H9 (cell line): ENCODE results near the gene CDCP1. TPM values are rescaled to one million over a fixed set of nuclear protein-coding genes. Genes with fewer than 3 reads are reported as not detected.

Experiments used
- DNase-seq: peaks from one replicate; pipeline ENCODE4 v3.0.0-alpha.2; 2017
- H2AFZ ChIP-seq: one replicate; pipeline ENCODE4 v1.6.1; 2013; ENCODE audit warnings: mild to moderate bottlenecking, low read length, control low read depth, moderate library complexity
- H2AK5ac ChIP-seq: 2 replicates; pipeline ENCODE4 v1.6.1; 2013; ENCODE audit warnings: low read length, control low read depth, mixed read lengths; ENCODE audit not compliant: insufficient read length
- H2BK120ac ChIP-seq: one replicate; pipeline ENCODE4 v1.6.1; 2013; ENCODE audit warnings: low read depth, mild to moderate bottlenecking, low read length, control low read depth, inconsistent platforms; ENCODE audit not compliant: poor library complexity, severe bottlenecking
- H2BK12ac ChIP-seq: 2 replicates; pipeline ENCODE4 v1.6.1; 2013; ENCODE audit warnings: low read length, control low read depth, mixed read lengths, low read depth; ENCODE audit not compliant: insufficient read length
- H2BK15ac ChIP-seq: 2 replicates; pipeline ENCODE4 v1.6.1; 2013; ENCODE audit warnings: low read depth, low read length, control low read depth
- H2BK20ac ChIP-seq: one replicate; pipeline ENCODE4 v1.6.1; 2013; ENCODE audit warnings: low read depth, mild to moderate bottlenecking, low read length, control low read depth, inconsistent platforms; ENCODE audit not compliant: poor library complexity, severe bottlenecking
- H2BK5ac ChIP-seq: 2 replicates; pipeline ENCODE4 v1.6.1; 2013; ENCODE audit warnings: low read length, control low read depth, mixed read lengths; ENCODE audit not compliant: insufficient read length
- H3K14ac ChIP-seq: 2 replicates; pipeline ENCODE4 v1.6.1; 2013; ENCODE audit warnings: low read length, control low read depth; ENCODE audit not compliant: insufficient read depth
- H3K18ac ChIP-seq: 2 replicates; pipeline ENCODE4 v1.6.1; 2013; ENCODE audit warnings: low read depth, mild to moderate bottlenecking, mixed read lengths, low read length, control low read depth; ENCODE audit not compliant: insufficient read length
- H3K23ac ChIP-seq: 2 replicates; pipeline ENCODE4 v1.6.1; 2013; ENCODE audit warnings: low read length, control low read depth, mixed read lengths, low read depth; ENCODE audit not compliant: insufficient read length
- H3K23me2 ChIP-seq: 2 replicates; pipeline ENCODE4 v1.6.1; 2013; ENCODE audit warnings: low read depth, mild to moderate bottlenecking, mixed read lengths, low read length, control low read depth; ENCODE audit not compliant: insufficient read length, poor library complexity, severe bottlenecking
- H3K27ac ChIP-seq: 2 replicates; pipeline ENCODE4 v1.5.1; 2013; ENCODE audit warnings: low read length, control low read depth, mixed read lengths, low read depth; ENCODE audit not compliant: insufficient read length
- H3K27me3 ChIP-seq: 2 replicates; pipeline ENCODE4 v1.6.1; 2013; ENCODE audit warnings: low read length, control low read depth, inconsistent platforms; ENCODE audit not compliant: insufficient read depth
- H3K4ac ChIP-seq: 2 replicates; pipeline ENCODE4 v1.6.1; 2013; ENCODE audit warnings: low read depth, mild to moderate bottlenecking, control low read depth, inconsistent platforms, low read length, moderate library complexity
- H3K4me1 ChIP-seq: 2 replicates; pipeline ENCODE4 v1.6.1; 2013; ENCODE audit warnings: low read length, control low read depth, inconsistent platforms; ENCODE audit not compliant: insufficient read depth
- H3K4me2 ChIP-seq: 2 replicates; pipeline ENCODE4 v1.6.1; 2013; ENCODE audit warnings: low read length, control low read depth, mixed read lengths; ENCODE audit not compliant: insufficient read length, insufficient read depth
- H3K56ac ChIP-seq: 2 replicates; pipeline ENCODE4 v1.6.1; 2013; ENCODE audit warnings: low read depth, mild to moderate bottlenecking, mixed read lengths, low read length, control low read depth; ENCODE audit not compliant: insufficient read length
- H3K79me1 ChIP-seq: 2 replicates; pipeline ENCODE4 v1.6.1; 2013; ENCODE audit warnings: low read depth, mild to moderate bottlenecking, moderate library complexity, low read length, control low read depth, inconsistent platforms; ENCODE audit not compliant: insufficient read depth, poor library complexity, severe bottlenecking
- H3K79me2 ChIP-seq: 2 replicates; pipeline ENCODE4 v1.6.1; 2013; ENCODE audit warnings: low read length, control low read depth, inconsistent platforms; ENCODE audit not compliant: insufficient read depth
- H3K9ac ChIP-seq: 2 replicates; pipeline ENCODE4 v1.6.1; 2013; ENCODE audit warnings: low read length, control low read depth, mixed read lengths; ENCODE audit not compliant: insufficient read length; ENCODE audit errors: extremely low read depth
- H3K9me3 ChIP-seq: one replicate; pipeline ENCODE4 v1.6.1; 2013; ENCODE audit warnings: low read depth, low read length, inconsistent platforms; ENCODE audit not compliant: control insufficient read depth
- H3T11ph ChIP-seq: one replicate; pipeline ENCODE4 v1.6.1; 2013; ENCODE audit warnings: mild to moderate bottlenecking, low read length, control low read depth, inconsistent platforms
- H4K20me1 ChIP-seq: one replicate; pipeline ENCODE4 v1.6.1; 2013; ENCODE audit not compliant: control insufficient read depth, insufficient read length, insufficient read depth
- H4K5ac ChIP-seq: 2 replicates; pipeline ENCODE4 v1.6.1; 2013; ENCODE audit warnings: low read depth, mild to moderate bottlenecking, mixed read lengths, low read length, control low read depth; ENCODE audit not compliant: insufficient read length
- H4K8ac ChIP-seq: replicated peaks from 2 replicates; pipeline ENCODE4 v1.6.1; 2013; ENCODE audit warnings: low read length, control low read depth, mixed read lengths, low read depth; ENCODE audit not compliant: insufficient read length
- H4K91ac ChIP-seq: 2 replicates; pipeline ENCODE4 v1.6.1; 2013; ENCODE audit warnings: low read depth, mild to moderate bottlenecking, moderate library complexity, mixed read lengths, low read length, control low read depth; ENCODE audit not compliant: insufficient read length
- H3K27ac Mint-ChIP-seq, 3 experiments: 2 replicates in 2 of 3; 3 replicates in 1 of 3; pipeline ENCODE4 v1.8.0; 2020 to 2021; ENCODE audit warnings: mixed read lengths in 3 of 3, mild to moderate bottlenecking in 1 of 3, moderate library complexity in 1 of 3
- H3K27me3 Mint-ChIP-seq: 2 replicates; pipeline ENCODE4 v1.8.0; 2021; ENCODE audit warnings: low read depth, mild to moderate bottlenecking, moderate library complexity, mixed read lengths
- H3K36me3 Mint-ChIP-seq, 3 experiments: 2 replicates in 2 of 3; 3 replicates in 1 of 3; pipeline ENCODE4 v1.8.0; 2020 to 2021; ENCODE audit warnings: low read depth in 3 of 3, mixed read lengths in 3 of 3; ENCODE audit not compliant: insufficient read depth in 1 of 3
- H3K4me1 Mint-ChIP-seq, 2 experiments: 2 replicates each; pipeline ENCODE4 v1.8.0; 2020; ENCODE audit warnings: mixed read lengths in 2 of 2
- H3K4me3 Mint-ChIP-seq, 2 experiments: 2 replicates in 1 of 2; 3 replicates in 1 of 2; pipeline ENCODE4 v1.8.0; 2020 to 2021; ENCODE audit warnings: mild to moderate bottlenecking in 2 of 2, mixed read lengths in 2 of 2, moderate library complexity in 1 of 2
- H3K9me3 Mint-ChIP-seq, 2 experiments: 2 replicates in 1 of 2; 3 replicates in 1 of 2; pipeline ENCODE4 v1.8.0; 2020; ENCODE audit warnings: mild to moderate bottlenecking in 2 of 2, mixed read lengths in 2 of 2, moderate library complexity in 1 of 2
- WGBS: extraction: QIAGEN DNeasy Blood & Tissue Kit; methylation state at CpG from one replicate; pipeline ENCODE4 v1.1.7; 2013; ENCODE audit warnings: missing lambda C conversion rate, low lambda C conversion rate, mixed read lengths; ENCODE audit not compliant: insufficient read length; ENCODE audit errors: extremely low coverage; 5-methylcytosine and 5-hydroxymethylcytosine counted together
- total RNA-seq: library from RNA; stranded (reverse); gene quantifications from 2 replicates; pipeline ENCODE4 v1.2.1, GENCODE V29; 2021
- TF ChIP-seq, protein P1 (sequence below): fragments of 200-600 bp; sonication (generic); conservative IDR thresholded peaks from 3 replicates; pipeline ENCODE4 v1.8.0; 2021; ENCODE audit warnings: antibody characterized with exemption, mild to moderate bottlenecking

CDCP1 gene
- total RNA-seq, 1 experiment from 2014 or later, result 12.9 TPM

DNA sequence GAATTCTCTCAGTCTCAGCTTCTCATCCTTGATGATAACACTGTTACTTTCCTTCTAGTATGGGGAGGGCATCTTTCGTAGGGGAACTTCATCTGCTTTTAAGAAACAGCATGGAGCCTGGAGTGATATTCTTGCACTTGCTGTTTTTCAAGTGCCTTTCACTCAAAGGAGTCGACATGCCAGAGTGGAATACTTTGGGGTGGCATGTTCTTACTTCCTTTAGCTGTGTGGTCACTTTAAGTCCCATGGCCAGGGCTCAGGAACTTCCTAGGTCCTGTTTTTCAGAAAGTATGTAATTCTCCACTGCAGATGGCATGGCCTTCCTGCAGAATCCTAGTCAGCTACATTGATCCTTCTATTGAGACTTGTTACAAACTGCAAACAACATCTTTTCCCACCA is 28.1 kb upstream of the CDCP1 start:
- H3K27me3 ChIP-seq, result no peaks in the 10 kb centered on the region
- no peak overlapping the region for H3K23ac ChIP-seq
- no peaks in the 10 kb centered on the region for H4K20me1 ChIP-seq
- Mint-ChIP-seq H3K36me3 (no peaks in the 10 kb centered on the region), H3K4me3 (no peak overlapping the region), H3K27me3 (peaks cover 7% of the 10 kb centered on the region), H3K9me3 (no peaks in the 10 kb centered on the region), H3K4me1 (peaks cover 3 to 6% of the 10 kb centered on the region in 2 experiments; a peak in 2 of 4 replicates), H3K27ac (no peak overlapping the region)
- no CpG with 5 or more reads among the region's 2 CpGs for WGBS
- TF ChIP-seq, protein P1, sequence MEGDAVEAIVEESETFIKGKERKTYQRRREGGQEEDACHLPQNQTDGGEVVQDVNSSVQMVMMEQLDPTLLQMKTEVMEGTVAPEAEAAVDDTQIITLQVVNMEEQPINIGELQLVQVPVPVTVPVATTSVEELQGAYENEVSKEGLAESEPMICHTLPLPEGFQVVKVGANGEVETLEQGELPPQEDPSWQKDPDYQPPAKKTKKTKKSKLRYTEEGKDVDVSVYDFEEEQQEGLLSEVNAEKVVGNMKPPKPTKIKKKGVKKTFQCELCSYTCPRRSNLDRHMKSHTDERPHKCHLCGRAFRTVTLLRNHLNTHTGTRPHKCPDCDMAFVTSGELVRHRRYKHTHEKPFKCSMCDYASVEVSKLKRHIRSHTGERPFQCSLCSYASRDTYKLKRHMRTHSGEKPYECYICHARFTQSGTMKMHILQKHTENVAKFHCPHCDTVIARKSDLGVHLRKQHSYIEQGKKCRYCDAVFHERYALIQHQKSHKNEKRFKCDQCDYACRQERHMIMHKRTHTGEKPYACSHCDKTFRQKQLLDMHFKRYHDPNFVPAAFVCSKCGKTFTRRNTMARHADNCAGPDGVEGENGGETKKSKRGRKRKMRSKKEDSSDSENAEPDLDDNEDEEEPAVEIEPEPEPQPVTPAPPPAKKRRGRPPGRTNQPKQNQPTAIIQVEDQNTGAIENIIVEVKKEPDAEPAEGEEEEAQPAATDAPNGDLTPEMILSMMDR, result no peak
- no peaks in the 10 kb centered on the region for H3K23me2 ChIP-seq
- H4K5ac ChIP-seq, result no peak overlapping the region
- no peaks in the 10 kb centered on the region for H3K9me3 ChIP-seq
- no peak overlapping the region for H3T11ph ChIP-seq
- no peak overlapping the region for H3K14ac ChIP-seq
- H2BK12ac ChIP-seq, result no peak overlapping the region
- H2BK15ac ChIP-seq, result no peak overlapping the region
- no peaks in the 10 kb centered on the region for H3K79me1 ChIP-seq
- H3K79me2 ChIP-seq, result no peaks in the 10 kb centered on the region
- no peak for DNase-seq
- no peak overlapping the region for H3K56ac ChIP-seq
- no peak overlapping the region for H4K8ac ChIP-seq
- no peak overlapping the region for H2AK5ac ChIP-seq
- no peak overlapping the region for H3K9ac ChIP-seq
- H3K27ac ChIP-seq, result no peak overlapping the region
- H4K91ac ChIP-seq, result no peak overlapping the region
- no peak overlapping the region for H2BK120ac ChIP-seq
- H3K4ac ChIP-seq, result no peak overlapping the region
- no peak overlapping the region for H2BK20ac ChIP-seq
- no peak overlapping the region for H2BK5ac ChIP-seq
- no peak overlapping the region for H3K18ac ChIP-seq
- H3K4me2 ChIP-seq, result no peak overlapping the region
- no peak overlapping the region for H2AFZ ChIP-seq
- no peaks in the 10 kb centered on the region for H3K4me1 ChIP-seq
